NCI-H146 treated with DMSO at 0.1 percent for 48 hours (cell line): ENCODE measurements around the gene AP1S1.
"Not testable (repeated sequence)": the region's sequence is repeated elsewhere in the genome, so short reads cannot be mapped to it uniquely, and the experiment has no call there.

Experiments used
- DNase-seq: peaks from one replicate; lab custom pipeline; 2025; ENCODE audit not compliant: unreplicated experiment; lab: John Stamatoyannopoulos, UW

Gene AP1S1

GRCh38 chr7:101153969-101154692, at the start of gene AP1S1:
Gene AP1S1, plus strand, starts transcription at chr7:101154476. Its CDS starts 39 bp downstream, at chr7:101154515.
- DNase-seq, result peak; percentile 89

- DNase-seq, result no peak
Measured at GRCh38 chr7:101104799-101105198, 49.5 kb upstream of the AP1S1 start.

- DNase-seq, result not testable (repeated sequence)
Measured at GRCh38 chr7:101105248-101105647, 49.0 kb upstream of the AP1S1 start.

- no peak for DNase-seq
Measured at GRCh38 chr7:101106386-101106785, 47.9 kb upstream of the AP1S1 start.

GRCh38 chr7:101108330-101108857, 45.9 kb upstream of the AP1S1 start:
- no peak for DNase-seq

- DNase-seq, result no peak
Measured at GRCh38 chr7:101108961-101109360, 45.3 kb upstream of the AP1S1 start.

GRCh38 chr7:101109368-101109767, 44.9 kb upstream of the AP1S1 start:
- DNase-seq, result no peak

GRCh38 chr7:101111261-101111660, 43.0 kb upstream of the AP1S1 start:
- no peak for DNase-seq

- no peak for DNase-seq
Measured at GRCh38 chr7:101112233-101112632, 42.0 kb upstream of the AP1S1 start.

GRCh38 chr7:101113140-101113539, 41.1 kb upstream of the AP1S1 start:
- not testable (repeated sequence) for DNase-seq

- DNase-seq, result no peak
Measured at GRCh38 chr7:101113836-101114235, 40.4 kb upstream of the AP1S1 start.

GRCh38 chr7:101114492-101114891, 39.8 kb upstream of the AP1S1 start:
- DNase-seq, result no peak

- DNase-seq, result no peak
Measured at GRCh38 chr7:101115215-101115614, 39.1 kb upstream of the AP1S1 start.

- no peak for DNase-seq
Measured at GRCh38 chr7:101116898-101117297, 37.4 kb upstream of the AP1S1 start.

GRCh38 chr7:101118856-101119255, 35.4 kb upstream of the AP1S1 start:
- no peak for DNase-seq

GRCh38 chr7:101119876-101120275, 34.4 kb upstream of the AP1S1 start:
- DNase-seq, result no peak

GRCh38 chr7:101120315-101120714, 34.0 kb upstream of the AP1S1 start:
- DNase-seq, result no peak

GRCh38 chr7:101121631-101121990, 32.7 kb upstream of the AP1S1 start:
- not testable (repeated sequence) for DNase-seq

GRCh38 chr7:101121991-101122932, 32.0 kb upstream of the AP1S1 start:
- no peak for DNase-seq

GRCh38 chr7:101122933-101123702, 31.2 kb upstream of the AP1S1 start:
- no peak for DNase-seq

- DNase-seq, result no peak
Measured at GRCh38 chr7:101123703-101124068, 30.6 kb upstream of the AP1S1 start.
